SK-N-SH treated with all-trans-retinoic acid at 6 μM for 48 hours (cell line): ENCODE data around the gene RAB11FIP3.

Experiments used
- ARNTL ChIP-seq: fragments of 450-650 bp; formaldehyde crosslinking; IDR thresholded peaks from 2 replicates; pipeline ENCODE4 v1.5.0; 2020; ENCODE audit warnings: low read depth, mild to moderate bottlenecking, moderate library complexity, borderline replicate concordance
- BACH2 ChIP-seq: fragments of 250-450 bp; sonication (Bioruptor Pico); IDR thresholded peaks from 2 replicates; pipeline ENCODE4 v1.9.0; 2021; ENCODE audit warnings: mild to moderate bottlenecking, borderline replicate concordance
- ISL1 ChIP-seq: fragments of 250-450 bp; sonication (Bioruptor Pico); IDR thresholded peaks from 2 replicates; pipeline ENCODE4 v2.1.2; 2022; ENCODE audit warnings: mild to moderate bottlenecking, moderate library complexity
- PATZ1 ChIP-seq: fragments of 250-450 bp; sonication (Bioruptor Pico); IDR thresholded peaks from 2 replicates; pipeline ENCODE4 v1.8.0; 2020; ENCODE audit warnings: mild to moderate bottlenecking, moderate library complexity, borderline replicate concordance
- RARB ChIP-seq: fragments of 250-450 bp; sonication (Bioruptor Pico); IDR thresholded peaks from 2 replicates; pipeline ENCODE4 v1.8.0; 2021; ENCODE audit warnings: mild to moderate bottlenecking, moderate library complexity
- ZC3H10 ChIP-seq: fragments of 250-450 bp; sonication (Bioruptor Pico); IDR thresholded peaks from 2 replicates; pipeline ENCODE4 v1.5.1; 2021; ENCODE audit warnings: mild to moderate bottlenecking, moderate library complexity
- ZFP3 ChIP-seq: fragments of 250-450 bp; sonication (Bioruptor Pico); IDR thresholded peaks from 2 replicates; pipeline ENCODE4 v1.5.0; 2020; ENCODE audit warnings: mild to moderate bottlenecking, moderate library complexity
- ZNF565 ChIP-seq: fragments of 450-650 bp; formaldehyde crosslinking; conservative IDR thresholded peaks from 2 replicates; pipeline ENCODE4 v1.5.0; 2020; ENCODE audit warnings: low read depth, mild to moderate bottlenecking, moderate library complexity
- ZNF8 ChIP-seq: fragments of 450-650 bp; formaldehyde crosslinking; IDR thresholded peaks from 2 replicates; pipeline ENCODE4 v1.5.0; 2020; ENCODE audit warnings: mild to moderate bottlenecking, moderate library complexity
- TF ChIP-seq, protein P1 (sequence below): fragments of 250-450 bp; sonication (Bioruptor Pico); IDR thresholded peaks from 2 replicates; pipeline ENCODE4 v1.5.1; 2021; ENCODE audit warnings: mild to moderate bottlenecking, moderate library complexity

GRCh38 chr16:490768-491167 is 65.3 kb downstream of the RAB11FIP3 start:
- TF ChIP-seq BACH2 (CRISPR knock-in tag), result no peak
- TF ChIP-seq RARB, result no peak
- TF ChIP-seq ARNTL (CRISPR knock-in tag), result no peak
- no peak for TF ChIP-seq ZNF8
- no peak for TF ChIP-seq ZFP3 (CRISPR knock-in tag)
- TF ChIP-seq, protein P1, sequence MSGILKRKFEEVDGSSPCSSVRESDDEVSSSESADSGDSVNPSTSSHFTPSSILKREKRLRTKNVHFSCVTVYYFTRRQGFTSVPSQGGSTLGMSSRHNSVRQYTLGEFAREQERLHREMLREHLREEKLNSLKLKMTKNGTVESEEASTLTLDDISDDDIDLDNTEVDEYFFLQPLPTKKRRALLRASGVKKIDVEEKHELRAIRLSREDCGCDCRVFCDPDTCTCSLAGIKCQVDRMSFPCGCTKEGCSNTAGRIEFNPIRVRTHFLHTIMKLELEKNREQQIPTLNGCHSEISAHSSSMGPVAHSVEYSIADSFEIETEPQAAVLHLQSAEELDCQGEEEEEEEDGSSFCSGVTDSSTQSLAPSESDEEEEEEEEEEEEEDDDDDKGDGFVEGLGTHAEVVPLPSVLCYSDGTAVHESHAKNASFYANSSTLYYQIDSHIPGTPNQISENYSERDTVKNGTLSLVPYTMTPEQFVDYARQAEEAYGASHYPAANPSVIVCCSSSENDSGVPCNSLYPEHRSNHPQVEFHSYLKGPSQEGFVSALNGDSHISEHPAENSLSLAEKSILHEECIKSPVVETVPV (CRISPR knock-in tag), result no peak
- TF ChIP-seq ISL1 (CRISPR knock-in tag), result no peak
- TF ChIP-seq ZC3H10 (CRISPR knock-in tag), result no peak
- no peak for TF ChIP-seq PATZ1 (CRISPR knock-in tag)
- no peak for TF ChIP-seq ZNF565 (CRISPR knock-in tag)
